Neuronal stem cell (in vitro differentiated cells): ENCODE data around the gene SLC51B.

Experiments used
- DNase-seq: peaks from one replicate; pipeline ENCODE4 v3.0.0-alpha.2; 2013; ENCODE audit warnings: low spot score
- H2AFZ ChIP-seq: one replicate; pipeline ENCODE4 v1.6.1; 2013; ENCODE audit warnings: mild to moderate bottlenecking, low read length, inconsistent platforms
- H2AK5ac ChIP-seq: 2 replicates; pipeline ENCODE4 v1.6.1; 2013; ENCODE audit warnings: low read depth, mild to moderate bottlenecking, inconsistent platforms, low read length, moderate library complexity, mixed read lengths
- H2BK120ac ChIP-seq: 2 replicates; pipeline ENCODE4 v1.6.1; 2013; ENCODE audit warnings: low read depth, mild to moderate bottlenecking, inconsistent platforms, low read length, moderate library complexity, mixed read lengths
- H2BK12ac ChIP-seq: one replicate; pipeline ENCODE4 v1.6.1; 2013; ENCODE audit warnings: low read length, inconsistent platforms
- H2BK15ac ChIP-seq: 2 replicates; pipeline ENCODE4 v1.6.1; 2013; ENCODE audit warnings: mild to moderate bottlenecking, low read length, inconsistent platforms, mixed read lengths
- H2BK5ac ChIP-seq: one replicate; pipeline ENCODE4 v1.6.1; 2013; ENCODE audit warnings: inconsistent platforms, mild to moderate bottlenecking, low read length, moderate library complexity
- H3K14ac ChIP-seq: one replicate; pipeline ENCODE4 v1.6.1; 2013; ENCODE audit warnings: low read length, inconsistent platforms
- H3K18ac ChIP-seq: 2 replicates; pipeline ENCODE4 v1.6.1; 2013; ENCODE audit warnings: low read length, inconsistent platforms
- H3K23ac ChIP-seq: 2 replicates; pipeline ENCODE4 v1.6.1; 2013; ENCODE audit warnings: low read depth, mild to moderate bottlenecking, mixed read lengths, low read length, inconsistent platforms; ENCODE audit not compliant: poor library complexity
- H3K27ac ChIP-seq: replicated peaks from 3 replicates; pipeline ENCODE4 v1.5.1; 2013; ENCODE audit warnings: low read length, inconsistent platforms
- H3K27me3 ChIP-seq, 3 experiments: 2 replicates each; pipeline ENCODE4 v1.6.1; 2013; ENCODE audit warnings: low read length in 3 of 3, mild to moderate bottlenecking in 2 of 3, inconsistent platforms in 1 of 3, low read depth in 1 of 3, mixed read lengths in 1 of 3, moderate library complexity in 1 of 3; ENCODE audit not compliant: control insufficient read depth in 3 of 3, insufficient read depth in 3 of 3
- H3K36me3 ChIP-seq, 2 donors: replicated peaks in 1 of 2; 2 replicates each; pipeline ENCODE4 v1.6.1; 2013; ENCODE audit warnings: low read length in 2 of 2; ENCODE audit not compliant: control insufficient read depth in 2 of 2, insufficient read depth in 2 of 2
- H3K4ac ChIP-seq: 2 replicates; pipeline ENCODE4 v1.6.1; 2013; ENCODE audit warnings: inconsistent platforms, mild to moderate bottlenecking, low read length, moderate library complexity
- H3K4me1 ChIP-seq, 2 donors: 1 replicate in 1 of 2; 2 replicates in 1 of 2; pipeline ENCODE4 v1.6.1; 2013; ENCODE audit warnings: low read length in 2 of 2, low read depth in 1 of 2; ENCODE audit not compliant: control insufficient read depth in 2 of 2, insufficient read depth in 1 of 2
- H3K4me2 ChIP-seq: one replicate; pipeline ENCODE4 v1.6.1; 2013; ENCODE audit warnings: mild to moderate bottlenecking, low read length, inconsistent platforms; ENCODE audit not compliant: insufficient read depth, poor library complexity, severe bottlenecking
- H3K4me3 ChIP-seq, 2 donors: 2 replicates each; pipeline ENCODE4 v1.5.1; 2013; ENCODE audit warnings: low read length in 2 of 2, mild to moderate bottlenecking in 2 of 2, inconsistent platforms in 1 of 2, moderate library complexity in 1 of 2
- H3K79me1 ChIP-seq: one replicate; pipeline ENCODE4 v1.6.1; 2013; ENCODE audit warnings: low read depth, mild to moderate bottlenecking, inconsistent platforms, low read length, moderate library complexity
- H3K9ac ChIP-seq: one replicate; pipeline ENCODE4 v1.6.1; 2013; ENCODE audit warnings: mild to moderate bottlenecking, low read depth, low read length, inconsistent platforms; ENCODE audit not compliant: poor library complexity
- H3K9me3 ChIP-seq, 2 donors: replicated peaks in 1 of 2; 2 replicates each; pipeline versions ENCODE3 to v1.6.1; 2013; ENCODE audit warnings: low read length in 2 of 2, mild to moderate bottlenecking in 2 of 2, inconsistent platforms in 1 of 2, low read depth in 1 of 2, mixed read lengths in 1 of 2, moderate library complexity in 1 of 2; ENCODE audit not compliant: control insufficient read depth in 2 of 2, insufficient read depth in 1 of 2
- H4K8ac ChIP-seq: one replicate; pipeline ENCODE4 v1.6.1; 2013; ENCODE audit warnings: low read depth, mild to moderate bottlenecking, inconsistent platforms, low read length, moderate library complexity
- H4K91ac ChIP-seq: one replicate; pipeline ENCODE4 v1.6.1; 2013; ENCODE audit warnings: low read length, low read depth, mild to moderate bottlenecking, inconsistent platforms; ENCODE audit not compliant: poor library complexity
- WGBS, 2 donors: extraction: QIAGEN DNeasy Blood & Tissue Kit; methylation state at CpG; one replicate each; pipeline ENCODE4 v1.1.7; 2013; ENCODE audit warnings: missing lambda C conversion rate in 2 of 2, mixed read lengths in 1 of 2; ENCODE audit not compliant: insufficient read length in 2 of 2, insufficient replicate concordance in 1 of 2; ENCODE audit errors: extremely low coverage in 2 of 2; 5-methylcytosine and 5-hydroxymethylcytosine counted together

The SLC51B gene

GRCh38 chr15:65062726-65063125 lies 17.5 kb downstream of the SLC51B start:
- no peak overlapping the region for H3K4me2 ChIP-seq
- WGBS, 2 donors: no CpG with 5 or more reads among the region's 5 CpGs
- H3K4me1 ChIP-seq: peaks cover 8 to 20% of the 10 kb centered on the region in 2 donors
- no peak for DNase-seq
- no peak overlapping the region for H2BK5ac ChIP-seq
- peak overlapping the region; percentile 11 for H3K18ac ChIP-seq
- H3K4me3 ChIP-seq: no peak overlapping the region
- H2BK12ac ChIP-seq: no peak overlapping the region
- H3K14ac ChIP-seq: peak overlapping the region; percentile 58
- H3K9me3 ChIP-seq: peaks cover 0 to 2% of the 10 kb centered on the region in 2 donors
- peaks cover 0 to 26% (median 0%) of the 10 kb centered on the region in 3 experiments for H3K27me3 ChIP-seq
- H3K36me3 ChIP-seq: no peaks in the 10 kb centered on the region
- no peak overlapping the region for H4K91ac ChIP-seq
- H2BK120ac ChIP-seq: no peak overlapping the region
- H3K23ac ChIP-seq: no peak overlapping the region
- no peak overlapping the region for H2BK15ac ChIP-seq
- no peaks in the 10 kb centered on the region for H3K79me1 ChIP-seq
- no peak overlapping the region for H2AFZ ChIP-seq
- H3K9ac ChIP-seq: no peak overlapping the region
- H4K8ac ChIP-seq: no peak overlapping the region
- no peak overlapping the region for H2AK5ac ChIP-seq
- no peak overlapping the region for H3K4ac ChIP-seq
- H3K27ac ChIP-seq: no peak overlapping the region

GRCh38 chr15:65066001-65066634 lies 20.9 kb downstream of the SLC51B start:
- Histone ChIP-seq H3K18ac (no peak overlapping the region), H3K27me3 (peaks cover 0 to 51% (median 0%) of the 10 kb centered on the region in 3 experiments), H3K36me3 (no peaks in the 10 kb centered on the region), H4K8ac (no peak overlapping the region), H3K27ac (no peak overlapping the region), H3K4me3 (no peak overlapping the region), H2AK5ac (no peak overlapping the region), H3K4me2 (no peak overlapping the region), H3K23ac (no peak overlapping the region), H3K9me3 (no peaks in the 10 kb centered on the region), H2AFZ (no peak overlapping the region), H2BK5ac (no peak overlapping the region), H2BK12ac (no peak overlapping the region), H2BK120ac (no peak overlapping the region), H3K79me1 (no peaks in the 10 kb centered on the region), H2BK15ac (no peak overlapping the region), H3K4me1 (peaks cover 8 to 24% of the 10 kb centered on the region in 2 donors), H4K91ac (no peak overlapping the region), H3K14ac (no peak overlapping the region), H3K9ac (no peak overlapping the region), H3K4ac (no peak overlapping the region)
- no CpG with 5 or more reads among the region's 3 CpGs for WGBS, 2 donors
- no peak for DNase-seq

GRCh38 chr15:65066635-65067316 lies 21.6 kb downstream of the SLC51B start:
- Histone ChIP-seq H3K23ac (no peak overlapping the region), H2AK5ac (peak overlapping the region; percentile 21), H2BK15ac (peak overlapping the region; percentile 88), H3K9me3 (no peaks in the 10 kb centered on the region), H2BK12ac (no peak overlapping the region), H3K14ac (no peak overlapping the region), H3K4me1 (peaks cover 8 to 26% of the 10 kb centered on the region in 2 donors), H4K8ac (no peak overlapping the region), H3K27ac (peak overlapping the region; percentile 1), H4K91ac (no peak overlapping the region), H3K4me2 (peak overlapping the region; percentile 73), H3K4me3 (peak overlapping the region in 1 of 2 donors; percentile 79), H3K36me3 (no peaks in the 10 kb centered on the region), H2BK5ac (no peak overlapping the region), H3K27me3 (peaks cover 0 to 51% (median 0%) of the 10 kb centered on the region in 3 experiments), H2AFZ (peak overlapping the region; percentile 65), H3K9ac (no peak overlapping the region), H3K79me1 (no peaks in the 10 kb centered on the region), H3K4ac (no peak overlapping the region), H2BK120ac (peak overlapping the region; percentile 36), H3K18ac (peak overlapping the region; percentile 94)
- no CpG with 5 or more reads among the region's 9 CpGs for WGBS, 2 donors
- no peak for DNase-seq

GRCh38 chr15:65067317-65067644 lies 22.1 kb downstream of the SLC51B start:
- no CpG with 5 or more reads among the region's 8 CpGs for WGBS, 2 donors
- Histone ChIP-seq H3K27me3 (peaks cover 0 to 51% (median 0%) of the 10 kb centered on the region in 3 experiments), H2AFZ (peak overlapping the region; percentile 65), H3K4me2 (peak overlapping the region; percentile 73), H3K27ac (no peak overlapping the region), H2BK12ac (peak overlapping the region; percentile 76), H3K9ac (peak overlapping the region; percentile 83), H3K9me3 (no peaks in the 10 kb centered on the region), H3K4me3 (peak overlapping the region in 1 of 2 donors; percentile 79), H3K79me1 (no peaks in the 10 kb centered on the region), H3K36me3 (no peaks in the 10 kb centered on the region), H2BK5ac (no peak overlapping the region), H3K4ac (no peak overlapping the region), H3K4me1 (peaks cover 8 to 26% of the 10 kb centered on the region in 2 donors), H2AK5ac (peak overlapping the region; percentile 83), H3K14ac (no peak overlapping the region), H3K18ac (peak overlapping the region; percentile 94), H4K8ac (no peak overlapping the region), H3K23ac (no peak overlapping the region), H2BK15ac (peak overlapping the region; percentile 88), H4K91ac (no peak overlapping the region), H2BK120ac (peak overlapping the region; percentile 36)
- DNase-seq: no peak
